ENCODE measurements around the gene CNTNAP2. TPM values are rescaled to one million over a fixed set of nuclear protein-coding genes. Genes with fewer than 3 reads are reported as not detected.

The CNTNAP2 gene
- total RNA-seq, 1 experiment from 2014 or later: 60.0 TPM

DNA sequence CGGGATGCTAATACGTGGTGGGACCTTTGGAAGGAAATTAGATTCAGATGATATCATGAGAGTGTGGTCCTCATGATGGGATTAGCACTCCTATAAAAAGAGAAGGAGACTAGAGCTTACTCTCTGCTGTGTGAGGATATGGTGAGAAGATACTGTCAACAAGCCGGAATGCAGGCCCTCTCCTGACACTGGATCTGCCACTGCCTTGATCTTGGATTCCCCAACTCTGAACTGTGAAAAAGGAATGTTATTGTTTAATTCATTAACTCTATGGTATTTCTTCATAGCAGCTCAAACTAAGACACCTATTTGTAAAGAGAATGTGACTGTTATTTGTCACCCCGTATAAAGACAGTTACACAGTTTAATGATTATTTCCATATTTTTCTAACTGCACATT, 1246.5 kb downstream of the CNTNAP2 start:
- H3K9me3 ChIP-seq (ENCODE audit: low read depth, low read length, poor library complexity, severe bottlenecking): no peaks in the 10 kb centered on the region
- H3K27ac ChIP-seq (ENCODE audit: low read depth, low read length, poor library complexity, severe bottlenecking): no peak overlapping the region
- no peak overlapping the region for H3K4me3 ChIP-seq (ENCODE audit: low read depth, low read length, poor library complexity, severe bottlenecking)
- no peak for DNase-seq (ENCODE audit: low spot score)
- POLR2A ChIA-PET (ENCODE audit: low non-redundant PET): no interaction called here
- H3K36me3 ChIP-seq (ENCODE audit: insufficient read depth, low read length, poor library complexity, severe bottlenecking): no peaks in the 10 kb centered on the region
- intact Hi-C loops (cut with micrococcal nuclease; ENCODE audit: unreplicated experiment): no loop called here
- TF ChIP-seq EZH2 (IDR thresholded peaks at IDR 0.05; ENCODE audit: borderline replicate concordance, low read depth, low read length, poor library complexity, severe bottlenecking): no peak
- TF ChIP-seq, protein P1, sequence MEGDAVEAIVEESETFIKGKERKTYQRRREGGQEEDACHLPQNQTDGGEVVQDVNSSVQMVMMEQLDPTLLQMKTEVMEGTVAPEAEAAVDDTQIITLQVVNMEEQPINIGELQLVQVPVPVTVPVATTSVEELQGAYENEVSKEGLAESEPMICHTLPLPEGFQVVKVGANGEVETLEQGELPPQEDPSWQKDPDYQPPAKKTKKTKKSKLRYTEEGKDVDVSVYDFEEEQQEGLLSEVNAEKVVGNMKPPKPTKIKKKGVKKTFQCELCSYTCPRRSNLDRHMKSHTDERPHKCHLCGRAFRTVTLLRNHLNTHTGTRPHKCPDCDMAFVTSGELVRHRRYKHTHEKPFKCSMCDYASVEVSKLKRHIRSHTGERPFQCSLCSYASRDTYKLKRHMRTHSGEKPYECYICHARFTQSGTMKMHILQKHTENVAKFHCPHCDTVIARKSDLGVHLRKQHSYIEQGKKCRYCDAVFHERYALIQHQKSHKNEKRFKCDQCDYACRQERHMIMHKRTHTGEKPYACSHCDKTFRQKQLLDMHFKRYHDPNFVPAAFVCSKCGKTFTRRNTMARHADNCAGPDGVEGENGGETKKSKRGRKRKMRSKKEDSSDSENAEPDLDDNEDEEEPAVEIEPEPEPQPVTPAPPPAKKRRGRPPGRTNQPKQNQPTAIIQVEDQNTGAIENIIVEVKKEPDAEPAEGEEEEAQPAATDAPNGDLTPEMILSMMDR (conservative IDR thresholded peaks at IDR 0.05; ENCODE audit: low read depth, low read length): no peak
- H3K27me3 ChIP-seq (replicated peaks; ENCODE audit: insufficient read depth, low read depth, low read length, poor library complexity): no peaks in the 10 kb centered on the region
- H3K4me1 ChIP-seq (ENCODE audit: insufficient read depth, low read length, poor library complexity, severe bottlenecking): no peaks in the 10 kb centered on the region
- no TSS peak for BruUV-seq (replicated peaks)
- CTCF ChIA-PET: no interaction called here

DNA sequence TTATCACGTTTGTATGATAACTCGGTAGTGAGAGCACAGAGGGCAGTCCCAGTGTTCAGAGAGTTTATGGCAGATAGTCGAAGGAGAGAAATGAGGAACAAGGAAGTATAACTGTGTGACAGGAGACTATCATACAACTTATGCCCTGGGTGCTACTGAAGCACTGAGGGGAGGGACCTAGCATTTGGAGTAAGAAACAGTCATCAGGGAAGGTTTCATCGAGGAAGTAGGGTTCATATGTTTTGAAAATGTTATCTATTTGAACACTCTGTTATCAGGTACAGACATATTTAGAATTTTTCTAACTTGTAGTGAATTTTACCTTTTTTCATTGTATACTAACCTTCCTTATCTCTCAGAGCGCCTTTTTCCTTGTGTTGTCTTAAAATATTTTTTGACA, 1259.6 kb downstream of the CNTNAP2 start:
- no TSS peak for BruUV-seq (replicated peaks)
- TF ChIP-seq, protein P1 (conservative IDR thresholded peaks at IDR 0.05; ENCODE audit: low read depth, low read length): no peak
- TF ChIP-seq EZH2 (IDR thresholded peaks at IDR 0.05; ENCODE audit: borderline replicate concordance, low read depth, low read length, poor library complexity, severe bottlenecking): no peak
- no peaks in the 10 kb centered on the region for H3K4me1 ChIP-seq (ENCODE audit: insufficient read depth, low read length, poor library complexity, severe bottlenecking)
- POLR2A ChIA-PET (ENCODE audit: low non-redundant PET): no interaction called here
- no peaks in the 10 kb centered on the region for H3K27me3 ChIP-seq (replicated peaks; ENCODE audit: insufficient read depth, low read depth, low read length, poor library complexity)
- H3K36me3 ChIP-seq (ENCODE audit: insufficient read depth, low read length, poor library complexity, severe bottlenecking): no peaks in the 10 kb centered on the region
- H3K27ac ChIP-seq (ENCODE audit: low read depth, low read length, poor library complexity, severe bottlenecking): no peak overlapping the region
- intact Hi-C loops (cut with micrococcal nuclease; ENCODE audit: unreplicated experiment): no loop called here
- CTCF ChIA-PET: no interaction called here
- no peak overlapping the region for H3K4me3 ChIP-seq (ENCODE audit: low read depth, low read length, poor library complexity, severe bottlenecking)
- no peak for DNase-seq (ENCODE audit: low spot score)
- no peaks in the 10 kb centered on the region for H3K9me3 ChIP-seq (ENCODE audit: low read depth, low read length, poor library complexity, severe bottlenecking)

DNA sequence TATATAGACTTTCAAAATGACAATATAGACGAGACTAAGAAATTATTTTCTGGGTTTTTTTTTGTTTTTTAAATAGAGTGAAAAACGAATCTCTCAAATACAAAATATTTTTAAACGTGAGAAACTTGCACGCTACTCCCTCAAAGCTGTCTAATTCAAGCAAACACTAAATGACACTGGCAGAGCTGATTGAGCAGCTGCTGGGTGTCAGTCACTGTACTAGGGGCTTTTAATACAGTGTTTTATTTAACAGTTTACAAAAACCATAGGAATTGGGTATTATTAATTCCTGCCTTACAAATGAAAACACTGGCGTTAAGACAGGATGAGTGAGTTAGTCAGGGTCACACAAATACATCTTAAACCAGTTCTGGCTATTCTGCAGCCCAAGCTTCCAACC, 1264.3 kb downstream of the CNTNAP2 start:
- no peak for DNase-seq (ENCODE audit: low spot score)
- no peaks in the 10 kb centered on the region for H3K4me1 ChIP-seq (ENCODE audit: insufficient read depth, low read length, poor library complexity, severe bottlenecking)
- intact Hi-C loops (cut with micrococcal nuclease; ENCODE audit: unreplicated experiment): no loop called here
- no peaks in the 10 kb centered on the region for H3K9me3 ChIP-seq (ENCODE audit: low read depth, low read length, poor library complexity, severe bottlenecking)
- CTCF ChIA-PET: no interaction called here
- no peaks in the 10 kb centered on the region for H3K27me3 ChIP-seq (replicated peaks; ENCODE audit: insufficient read depth, low read depth, low read length, poor library complexity)
- TF ChIP-seq EZH2 (IDR thresholded peaks at IDR 0.05; ENCODE audit: borderline replicate concordance, low read depth, low read length, poor library complexity, severe bottlenecking): no peak
- TF ChIP-seq, protein P1 (conservative IDR thresholded peaks at IDR 0.05; ENCODE audit: low read depth, low read length): no peak
- H3K27ac ChIP-seq (ENCODE audit: low read depth, low read length, poor library complexity, severe bottlenecking): no peak overlapping the region
- POLR2A ChIA-PET (ENCODE audit: low non-redundant PET): no interaction called here
- H3K36me3 ChIP-seq (ENCODE audit: insufficient read depth, low read length, poor library complexity, severe bottlenecking): no peaks in the 10 kb centered on the region
- BruUV-seq (replicated peaks): no TSS peak
- no peak overlapping the region for H3K4me3 ChIP-seq (ENCODE audit: low read depth, low read length, poor library complexity, severe bottlenecking)
